Mesendoderm (in vitro differentiated cells): ENCODE results near the gene IQCE.

Experiments
- DNase-seq: peaks from one replicate; pipeline ENCODE4 v3.0.0; 2013
- H2AK5ac ChIP-seq: 2 replicates; pipeline ENCODE4 v1.6.1; 2013; ENCODE audit warnings: low read length, inconsistent platforms
- H2BK120ac ChIP-seq: 2 replicates; pipeline ENCODE4 v1.6.1; 2013; ENCODE audit warnings: low read depth, mild to moderate bottlenecking, low read length, moderate library complexity, mixed read lengths
- H2BK15ac ChIP-seq: replicated peaks from 2 replicates; pipeline ENCODE4 v1.6.1; 2013; ENCODE audit warnings: low read depth, mild to moderate bottlenecking, moderate library complexity
- H2BK5ac ChIP-seq: 2 replicates; pipeline ENCODE4 v1.6.1; 2013; ENCODE audit warnings: low read length, inconsistent platforms
- H3K18ac ChIP-seq: 2 replicates; pipeline ENCODE4 v1.6.1; 2013; ENCODE audit warnings: mild to moderate bottlenecking, low read length, mixed read lengths
- H3K23ac ChIP-seq: one replicate; pipeline ENCODE4 v1.6.1; 2013; ENCODE audit warnings: low read length
- H3K27ac ChIP-seq: 2 replicates; pipeline ENCODE4 v1.5.1; 2013; ENCODE audit warnings: low read depth, mild to moderate bottlenecking, inconsistent platforms, low read length, moderate library complexity
- H3K27me3 ChIP-seq: 2 replicates; pipeline ENCODE4 v1.6.1; 2013; ENCODE audit warnings: low read length, control low read depth, mild to moderate bottlenecking, inconsistent platforms; ENCODE audit not compliant: insufficient read depth, poor library complexity
- H3K36me3 ChIP-seq: 2 replicates; pipeline ENCODE4 v1.6.1; 2013; ENCODE audit warnings: low read length, inconsistent platforms; ENCODE audit not compliant: control insufficient read depth, insufficient read depth
- H3K4ac ChIP-seq: one replicate; pipeline ENCODE4 v1.6.1; 2013; ENCODE audit warnings: low read depth, mild to moderate bottlenecking, low read length, moderate library complexity
- H3K4me1 ChIP-seq: 2 replicates; pipeline ENCODE4 v1.6.1; 2013; ENCODE audit warnings: low read depth, low read length, inconsistent platforms; ENCODE audit not compliant: control insufficient read depth
- H3K4me2 ChIP-seq: 2 replicates; pipeline ENCODE4 v1.6.1; 2013; ENCODE audit warnings: low read length
- H3K4me3 ChIP-seq: 2 replicates; pipeline ENCODE4 v1.5.1; 2013; ENCODE audit warnings: mild to moderate bottlenecking, low read length
- H3K56ac ChIP-seq: one replicate; pipeline ENCODE4 v1.6.1; 2013; ENCODE audit warnings: low read length
- H3K79me1 ChIP-seq: 2 replicates; pipeline ENCODE4 v1.6.1; 2013; ENCODE audit warnings: low read length, inconsistent platforms
- H3K79me2 ChIP-seq: 2 replicates; pipeline ENCODE4 v1.6.1; 2013; ENCODE audit warnings: mild to moderate bottlenecking, low read length; ENCODE audit not compliant: control insufficient read depth, insufficient read depth
- H3K9ac ChIP-seq: 2 replicates; pipeline ENCODE4 v1.6.1; 2013; ENCODE audit warnings: low read length, inconsistent platforms
- H4K5ac ChIP-seq: one replicate; pipeline ENCODE4 v1.6.1; 2013; ENCODE audit warnings: low read length
- H4K8ac ChIP-seq: one replicate; pipeline ENCODE4 v1.6.1; 2013; ENCODE audit warnings: low read depth, mild to moderate bottlenecking, control low read depth, low read length, moderate library complexity
- WGBS: extraction: QIAGEN DNeasy Blood & Tissue Kit; methylation state at CpG from one replicate; pipeline ENCODE4 v1.1.7; 2013; ENCODE audit warnings: low lambda C conversion rate, missing lambda C conversion rate; ENCODE audit not compliant: insufficient coverage; ENCODE audit errors: extremely low coverage; 5-methylcytosine and 5-hydroxymethylcytosine counted together

Gene IQCE

GRCh38 chr7:2526659-2527504 lies 31.9 kb upstream of the IQCE start:
- no peak overlapping the region for H3K4ac ChIP-seq
- no peak overlapping the region for H3K9ac ChIP-seq
- H2BK15ac ChIP-seq: no peak overlapping the region
- H3K36me3 ChIP-seq: no peaks in the 10 kb centered on the region
- H3K23ac ChIP-seq: no peak overlapping the region
- H2BK5ac ChIP-seq: no peak overlapping the region
- no peak overlapping the region for H3K4me2 ChIP-seq
- H2AK5ac ChIP-seq: no peak overlapping the region
- H3K4me1 ChIP-seq: peaks cover 3% of the 10 kb centered on the region
- H3K79me2 ChIP-seq: no peaks in the 10 kb centered on the region
- H3K27ac ChIP-seq: no peak overlapping the region
- H3K56ac ChIP-seq: no peak overlapping the region
- no peak overlapping the region for H4K5ac ChIP-seq
- no peak overlapping the region for H2BK120ac ChIP-seq
- H3K27me3 ChIP-seq: no peaks in the 10 kb centered on the region
- H3K79me1 ChIP-seq: no peaks in the 10 kb centered on the region
- WGBS: no CpG with 5 or more reads among the region's 40 CpGs
- DNase-seq: no peak
- H3K4me3 ChIP-seq: no peak overlapping the region
- H3K18ac ChIP-seq: no peak overlapping the region
- H4K8ac ChIP-seq: no peak overlapping the region

GRCh38 chr7:2527505-2528467 lies 31.0 kb upstream of the IQCE start:
- Histone ChIP-seq H3K27ac (no peak overlapping the region), H3K4me1 (peaks cover 3% of the 10 kb centered on the region), H3K27me3 (no peaks in the 10 kb centered on the region), H3K4me3 (no peak overlapping the region), H4K8ac (no peak overlapping the region), H3K4ac (no peak overlapping the region), H3K56ac (no peak overlapping the region), H3K4me2 (no peak overlapping the region), H3K79me2 (no peaks in the 10 kb centered on the region), H2BK5ac (no peak overlapping the region), H2BK120ac (no peak overlapping the region), H3K18ac (no peak overlapping the region), H2AK5ac (no peak overlapping the region), H4K5ac (no peak overlapping the region), H3K79me1 (no peaks in the 10 kb centered on the region), H3K9ac (no peak overlapping the region), H3K36me3 (no peaks in the 10 kb centered on the region), H3K23ac (no peak overlapping the region), H2BK15ac (no peak overlapping the region)
- WGBS: no CpG with 5 or more reads among the region's 17 CpGs
- DNase-seq: no peak

- no CpG with 5 or more reads among the region's 18 CpGs for WGBS
- Histone ChIP-seq H3K27me3 (no peaks in the 10 kb centered on the region), H3K36me3 (no peaks in the 10 kb centered on the region), H4K5ac (no peak overlapping the region), H3K18ac (no peak overlapping the region), H3K56ac (no peak overlapping the region), H3K4me1 (no peaks in the 10 kb centered on the region), H3K4ac (no peak overlapping the region), H3K4me3 (no peak overlapping the region), H2BK5ac (no peak overlapping the region), H2BK120ac (no peak overlapping the region), H2BK15ac (no peak overlapping the region), H3K4me2 (no peak overlapping the region), H3K27ac (no peak overlapping the region), H3K23ac (no peak overlapping the region), H2AK5ac (no peak overlapping the region), H3K9ac (no peak overlapping the region), H3K79me2 (no peaks in the 10 kb centered on the region), H3K79me1 (no peaks in the 10 kb centered on the region), H4K8ac (no peak overlapping the region)
- DNase-seq: no peak
Measured at GRCh38 chr7:2528481-2529095, 30.2 kb upstream of the IQCE start.

GRCh38 chr7:2529161-2530070 lies 29.4 kb upstream of the IQCE start:
- no peak overlapping the region for H4K8ac ChIP-seq
- H2BK120ac ChIP-seq: no peak overlapping the region
- H3K27ac ChIP-seq: no peak overlapping the region
- H3K18ac ChIP-seq: no peak overlapping the region
- H2BK15ac ChIP-seq: no peak overlapping the region
- H3K4me3 ChIP-seq: no peak overlapping the region
- H3K4me1 ChIP-seq: no peaks in the 10 kb centered on the region
- H3K36me3 ChIP-seq: no peaks in the 10 kb centered on the region
- no CpG with 5 or more reads among the region's 30 CpGs for WGBS
- no peak overlapping the region for H2AK5ac ChIP-seq
- H3K4me2 ChIP-seq: no peak overlapping the region
- no peaks in the 10 kb centered on the region for H3K79me1 ChIP-seq
- H3K23ac ChIP-seq: no peak overlapping the region
- no peaks in the 10 kb centered on the region for H3K27me3 ChIP-seq
- H3K4ac ChIP-seq: no peak overlapping the region
- no peak overlapping the region for H2BK5ac ChIP-seq
- DNase-seq: no peak
- H4K5ac ChIP-seq: no peak overlapping the region
- no peak overlapping the region for H3K56ac ChIP-seq
- H3K9ac ChIP-seq: no peak overlapping the region
- H3K79me2 ChIP-seq: no peaks in the 10 kb centered on the region
